ENCODE results near the gene SP6.
A peak's percentile ranks its signal among the peaks of the same experiment; 100 is the strongest.

SP6 gene

GRCh38 chr17:47867813-47868533 is 17.0 kb upstream of the SP6 start:
- Histone ChIP-seq H3K27me3 (ENCODE audit: insufficient read depth, low read length) (peaks cover 71% of the 10 kb centered on the region), H3K27ac (ENCODE audit: low read length) (no peak overlapping the region), H3K36me3 (ENCODE audit: insufficient read depth, low read depth, low read length) (no peaks in the 10 kb centered on the region), H3K9ac (ENCODE audit: low read depth, low read length) (no peak overlapping the region), H3K4me1 (ENCODE audit: insufficient read depth, low read length) (peaks cover 9% of the 10 kb centered on the region; the same call in 1 of the 2 replicates), H3K9me3 (ENCODE audit: insufficient read depth, low read depth, low read length) (no peaks in the 10 kb centered on the region), H3K4me3 (ENCODE audit: low read length) (no peak overlapping the region)

DNA sequence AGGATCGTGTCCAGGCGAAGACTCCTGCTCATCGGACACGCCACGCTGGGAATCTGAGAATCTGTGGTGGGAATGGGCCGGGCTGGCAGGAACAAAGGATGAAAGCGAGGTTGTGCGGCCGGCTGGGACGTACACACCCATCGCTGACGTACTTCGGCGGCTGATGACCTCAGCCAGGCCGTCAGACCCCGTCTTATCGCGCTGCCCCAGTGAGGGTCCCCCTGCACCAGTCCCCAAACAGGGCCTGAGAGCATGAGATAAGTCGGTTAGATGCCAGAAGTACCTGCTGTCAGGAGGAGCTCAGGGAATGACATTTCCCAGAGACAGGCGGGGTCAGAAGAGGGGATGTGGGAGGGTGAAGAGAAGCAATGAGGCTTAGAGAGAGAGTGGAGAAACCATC is 16.0 kb upstream of the SP6 start:
- Histone ChIP-seq H3K9ac (ENCODE audit: low read depth, low read length) (no peak overlapping the region), H3K27ac (ENCODE audit: low read length) (no peak overlapping the region), H3K4me1 (ENCODE audit: insufficient read depth, low read length) (peaks cover 9% of the 10 kb centered on the region; the same call in 1 of the 2 replicates), H3K27me3 (ENCODE audit: insufficient read depth, low read length) (peaks cover 67% of the 10 kb centered on the region), H3K4me3 (ENCODE audit: low read length) (no peak overlapping the region), H3K36me3 (ENCODE audit: insufficient read depth, low read depth, low read length) (no peaks in the 10 kb centered on the region), H3K9me3 (ENCODE audit: insufficient read depth, low read depth, low read length) (no peaks in the 10 kb centered on the region)

DNA sequence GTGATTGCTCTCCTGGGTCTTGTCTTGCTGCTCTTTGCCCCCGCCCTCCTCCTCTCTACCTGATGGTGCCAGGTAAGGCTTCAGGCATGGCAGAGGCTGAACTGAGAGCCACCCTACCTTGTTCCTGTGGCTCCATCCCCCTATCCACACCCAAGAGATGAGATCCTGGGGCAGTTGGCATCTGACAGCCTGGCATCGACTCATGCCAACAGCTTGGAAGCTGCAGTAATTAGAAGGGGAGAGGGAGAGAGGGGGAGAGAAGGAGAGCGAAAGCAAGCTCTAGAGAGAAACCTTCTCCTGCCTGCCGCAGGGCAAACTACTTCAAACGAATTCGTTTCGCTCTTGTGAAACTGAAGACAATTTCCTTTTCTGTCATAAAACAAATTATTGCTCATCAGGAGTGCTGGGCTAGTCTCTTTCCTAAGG is 13.8 kb upstream of the SP6 start:
- no peak overlapping the region for H3K4me3 ChIP-seq (ENCODE audit: low read length)
- no peak overlapping the region for H3K27ac ChIP-seq (ENCODE audit: low read length)
- no peaks in the 10 kb centered on the region for H3K9me3 ChIP-seq (ENCODE audit: insufficient read depth, low read depth, low read length)
- peaks cover under 1% of the 10 kb centered on the region; the same call in 1 of the 2 replicates for H3K4me1 ChIP-seq (ENCODE audit: insufficient read depth, low read length)
- peaks cover 50% of the 10 kb centered on the region for H3K27me3 ChIP-seq (ENCODE audit: insufficient read depth, low read length)
- no peaks in the 10 kb centered on the region for H3K36me3 ChIP-seq (ENCODE audit: insufficient read depth, low read depth, low read length)
- no peak overlapping the region for H3K9ac ChIP-seq (ENCODE audit: low read depth, low read length)

GRCh38 chr17:47862621-47863440 is 11.9 kb upstream of the SP6 start:
- Histone ChIP-seq H3K9me3 (ENCODE audit: insufficient read depth, low read depth, low read length) (no peaks in the 10 kb centered on the region), H3K27ac (ENCODE audit: low read length) (no peak overlapping the region), H3K9ac (ENCODE audit: low read depth, low read length) (no peak overlapping the region)

GRCh38 chr17:47860386-47860785 is 9.4 kb upstream of the SP6 start:
- Histone ChIP-seq H3K27ac (ENCODE audit: low read length) (no peak overlapping the region), H3K36me3 (ENCODE audit: insufficient read depth, low read depth, low read length) (no peaks in the 10 kb centered on the region), H3K9me3 (ENCODE audit: insufficient read depth, low read depth, low read length) (no peaks in the 10 kb centered on the region), H3K4me1 (ENCODE audit: insufficient read depth, low read length) (no peaks in the 10 kb centered on the region), H3K4me3 (ENCODE audit: low read length) (no peak overlapping the region), H3K27me3 (ENCODE audit: insufficient read depth, low read length) (peaks cover 46% of the 10 kb centered on the region), H3K9ac (ENCODE audit: low read depth, low read length) (no peak overlapping the region)

More at GRCh38 chr17:47862621-47863440, 11.9 kb upstream of the SP6 start:
- Histone ChIP-seq H3K36me3 (ENCODE audit: insufficient read depth, low read depth, low read length) (no peaks in the 10 kb centered on the region), H3K4me3 (ENCODE audit: low read length) (no peak overlapping the region), H3K27me3 (ENCODE audit: insufficient read depth, low read length) (peaks cover 48% of the 10 kb centered on the region), H3K4me1 (ENCODE audit: insufficient read depth, low read length) (no peaks in the 10 kb centered on the region)

- Histone ChIP-seq H3K36me3 (ENCODE audit: insufficient read depth, low read depth, low read length) (no peaks in the 10 kb centered on the region), H3K9me3 (ENCODE audit: insufficient read depth, low read depth, low read length) (no peaks in the 10 kb centered on the region), H3K9ac (ENCODE audit: low read depth, low read length) (no peak overlapping the region), H3K27me3 (ENCODE audit: insufficient read depth, low read length) (peaks cover 64% of the 10 kb centered on the region), H3K4me1 (ENCODE audit: insufficient read depth, low read length) (no peaks in the 10 kb centered on the region), H3K27ac (ENCODE audit: low read length) (no peak overlapping the region), H3K4me3 (ENCODE audit: low read length) (no peak overlapping the region)
Measured at GRCh38 chr17:47857551-47858455, 6.8 kb upstream of the SP6 start.

DNA sequence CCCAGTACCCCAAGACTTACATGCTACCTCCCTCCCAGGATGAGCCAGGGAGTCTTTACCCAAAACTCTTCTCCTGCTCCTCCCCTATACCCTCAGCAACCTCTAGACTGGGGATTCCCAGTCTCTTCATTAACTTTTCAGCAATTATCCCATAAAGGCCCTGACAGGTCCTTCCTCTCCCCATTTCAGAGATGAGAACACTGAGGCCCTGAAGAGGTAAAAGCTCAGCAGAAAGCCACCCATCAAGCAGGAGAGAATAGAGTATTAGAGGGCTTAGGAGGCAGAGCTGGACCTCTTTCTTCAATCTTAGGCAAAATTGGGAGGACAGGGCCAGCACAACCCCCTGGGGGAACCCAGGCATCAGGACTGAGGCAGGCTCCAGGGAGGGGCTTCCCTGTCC is 5.9 kb upstream of the SP6 start:
- no peak overlapping the region for H3K4me3 ChIP-seq (ENCODE audit: low read length)
- H3K27ac ChIP-seq (ENCODE audit: low read length), result no peak overlapping the region
- H3K36me3 ChIP-seq (ENCODE audit: insufficient read depth, low read depth, low read length), result no peaks in the 10 kb centered on the region
- H3K27me3 ChIP-seq (ENCODE audit: insufficient read depth, low read length), result peaks cover 74% of the 10 kb centered on the region
- no peaks in the 10 kb centered on the region for H3K9me3 ChIP-seq (ENCODE audit: insufficient read depth, low read depth, low read length)
- no peak overlapping the region for H3K9ac ChIP-seq (ENCODE audit: low read depth, low read length)
- H3K4me1 ChIP-seq (ENCODE audit: insufficient read depth, low read length), result peaks cover 8% of the 10 kb centered on the region; the same call in 1 of the 2 replicates

DNA sequence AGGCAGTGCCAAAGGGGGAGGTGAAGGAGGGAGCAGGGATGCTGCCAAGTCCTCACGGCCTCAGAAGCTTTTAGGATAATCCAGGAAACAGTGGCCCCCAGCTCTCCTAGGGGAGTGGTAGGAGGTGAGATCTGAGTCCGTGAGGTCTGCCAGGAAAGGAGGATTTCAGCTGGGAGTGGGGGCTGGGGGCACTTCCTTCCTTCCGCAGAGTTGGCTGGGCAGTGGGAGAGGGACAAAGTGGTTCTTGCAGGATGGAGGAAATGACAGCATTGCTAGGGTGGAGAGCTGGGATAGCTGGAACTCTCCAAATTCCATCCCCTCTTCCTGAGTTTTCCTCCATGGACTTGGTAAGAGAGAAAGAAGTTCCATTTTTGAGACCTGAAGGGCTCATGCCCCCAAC is 4.8 kb upstream of the SP6 start:
- Histone ChIP-seq H3K27ac (ENCODE audit: low read length) (no peak overlapping the region), H3K36me3 (ENCODE audit: insufficient read depth, low read depth, low read length) (no peaks in the 10 kb centered on the region), H3K9me3 (ENCODE audit: insufficient read depth, low read depth, low read length) (no peaks in the 10 kb centered on the region), H3K4me1 (ENCODE audit: insufficient read depth, low read length) (peaks cover 8% of the 10 kb centered on the region; the same call in 1 of the 2 replicates), H3K27me3 (ENCODE audit: insufficient read depth, low read length) (peaks cover 84% of the 10 kb centered on the region), H3K4me3 (ENCODE audit: low read length) (no peak overlapping the region), H3K9ac (ENCODE audit: low read depth, low read length) (no peak overlapping the region)

DNA sequence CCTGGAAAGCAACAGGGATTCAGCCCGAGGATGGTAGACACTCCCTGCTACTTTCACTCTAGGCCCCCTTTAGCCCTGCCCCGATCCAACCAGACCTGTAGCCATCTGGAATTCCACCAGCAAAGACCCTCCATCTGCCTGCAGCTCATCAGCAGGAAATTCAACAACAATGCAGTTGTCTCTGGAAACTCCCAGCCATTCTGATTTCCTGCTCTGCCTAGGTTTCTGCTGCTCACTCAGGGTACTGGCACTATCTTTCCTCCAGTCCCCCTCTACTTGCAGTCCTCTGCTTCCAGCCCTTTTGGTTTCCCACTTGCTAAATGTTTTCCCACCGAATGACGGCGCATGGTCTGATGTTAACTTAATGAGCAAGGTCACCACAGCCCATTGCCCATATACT is 2.7 kb upstream of the SP6 start:
- no peak overlapping the region for H3K27ac ChIP-seq (ENCODE audit: low read length)
- no peak overlapping the region for H3K9ac ChIP-seq (ENCODE audit: low read depth, low read length)
- H3K4me3 ChIP-seq (ENCODE audit: low read length), result no peak overlapping the region
- peaks cover 8% of the 10 kb centered on the region; the same call in 1 of the 2 replicates for H3K4me1 ChIP-seq (ENCODE audit: insufficient read depth, low read length)
- H3K36me3 ChIP-seq (ENCODE audit: insufficient read depth, low read depth, low read length), result no peaks in the 10 kb centered on the region
- H3K27me3 ChIP-seq (ENCODE audit: insufficient read depth, low read length), result peaks cover 90% of the 10 kb centered on the region
- H3K9me3 ChIP-seq (ENCODE audit: insufficient read depth, low read depth, low read length), result no peaks in the 10 kb centered on the region

GRCh38 chr17:47852113-47852949 is 1.4 kb upstream of the SP6 start:
- Histone ChIP-seq H3K36me3 (ENCODE audit: insufficient read depth, low read depth, low read length) (no peaks in the 10 kb centered on the region), H3K9me3 (ENCODE audit: insufficient read depth, low read depth, low read length) (no peaks in the 10 kb centered on the region), H3K4me1 (ENCODE audit: insufficient read depth, low read length) (peaks cover 8% of the 10 kb centered on the region; the same call in 1 of the 2 replicates), H3K27me3 (ENCODE audit: insufficient read depth, low read length) (peaks cover 97% of the 10 kb centered on the region), H3K9ac (ENCODE audit: low read depth, low read length) (no peak overlapping the region), H3K4me3 (ENCODE audit: low read length) (peak overlapping the region; percentile 74), H3K27ac (ENCODE audit: low read length) (no peak overlapping the region)

GRCh38 chr17:47851764-47852112 is 775 bp upstream of the SP6 start:
- H3K4me3 ChIP-seq (ENCODE audit: low read length), result peak overlapping the region; percentile 74
- H3K27me3 ChIP-seq (ENCODE audit: insufficient read depth, low read length), result peaks cover 100% of the 10 kb centered on the region
- H3K9ac ChIP-seq (ENCODE audit: low read depth, low read length), result no peak overlapping the region
- H3K4me1 ChIP-seq (ENCODE audit: insufficient read depth, low read length), result peaks cover 8% of the 10 kb centered on the region; the same call in 1 of the 2 replicates
- H3K36me3 ChIP-seq (ENCODE audit: insufficient read depth, low read depth, low read length), result no peaks in the 10 kb centered on the region
- H3K9me3 ChIP-seq (ENCODE audit: insufficient read depth, low read depth, low read length), result no peaks in the 10 kb centered on the region
- H3K27ac ChIP-seq (ENCODE audit: low read length), result no peak overlapping the region

Measured in iPS-20b (cell line).